ENCODE data around the gene KAT8.
"Not testable (repeated sequence)": the region's sequence is repeated elsewhere in the genome, so short reads cannot be mapped to it uniquely, and the experiment has no call there.

The KAT8 gene

DNA sequence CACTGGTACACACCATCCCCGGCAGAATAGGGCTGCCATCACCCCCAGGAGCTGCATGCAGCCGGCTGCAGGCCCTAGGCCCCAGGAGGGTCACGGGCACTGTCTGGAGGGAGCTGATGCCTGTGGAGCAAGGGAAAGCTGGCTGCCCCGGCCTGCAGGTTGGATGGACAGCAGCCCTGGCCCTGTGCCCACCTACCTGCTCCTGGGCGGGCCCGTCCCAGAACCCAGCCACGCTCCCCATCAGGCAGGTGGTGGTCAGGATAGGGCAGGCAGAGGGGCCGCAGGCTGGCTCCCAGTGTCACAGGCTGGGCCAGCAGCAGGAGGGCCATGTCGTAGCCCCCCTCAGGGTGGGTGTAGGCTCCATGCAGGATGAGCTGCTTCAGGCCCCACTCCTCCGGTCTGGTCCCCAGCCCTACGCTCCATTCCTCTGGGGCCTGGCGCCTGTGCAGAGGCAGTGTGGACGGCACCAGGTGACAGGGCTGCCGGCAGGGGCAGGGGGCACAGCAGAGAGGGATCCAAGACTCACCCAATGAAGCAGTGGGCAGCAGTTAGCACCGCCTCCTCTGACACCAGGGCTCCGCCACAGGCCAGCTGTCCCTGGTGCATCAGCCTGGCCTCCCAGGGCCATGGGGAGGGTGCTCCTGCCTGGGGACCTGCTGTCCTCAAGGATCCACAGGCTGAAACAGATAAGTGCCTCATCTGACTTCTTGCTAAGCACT, 32.7 kb upstream of the KAT8 start:
- DNase-seq = no peak

DNA sequence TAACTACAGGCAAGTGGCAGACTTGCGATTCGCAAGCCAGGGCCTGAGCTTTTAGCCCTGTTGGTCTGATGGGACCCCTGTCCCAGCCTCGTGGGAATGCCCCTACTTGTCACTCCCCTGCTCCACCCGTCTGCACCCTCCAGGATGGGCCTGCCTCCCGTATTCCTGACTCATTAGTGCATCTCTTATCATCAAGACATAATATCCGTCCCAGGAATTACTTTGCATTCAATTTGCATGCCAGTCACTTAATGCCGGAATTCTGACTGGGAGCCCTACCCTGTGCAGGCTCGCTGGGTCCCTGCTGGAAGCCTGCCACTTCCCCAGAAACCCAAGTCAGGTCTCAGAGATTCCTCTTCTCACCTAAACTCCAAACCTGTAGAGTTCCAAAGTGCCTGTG, 32.1 kb upstream of the KAT8 start:
- DNase-seq = no peak

DNA sequence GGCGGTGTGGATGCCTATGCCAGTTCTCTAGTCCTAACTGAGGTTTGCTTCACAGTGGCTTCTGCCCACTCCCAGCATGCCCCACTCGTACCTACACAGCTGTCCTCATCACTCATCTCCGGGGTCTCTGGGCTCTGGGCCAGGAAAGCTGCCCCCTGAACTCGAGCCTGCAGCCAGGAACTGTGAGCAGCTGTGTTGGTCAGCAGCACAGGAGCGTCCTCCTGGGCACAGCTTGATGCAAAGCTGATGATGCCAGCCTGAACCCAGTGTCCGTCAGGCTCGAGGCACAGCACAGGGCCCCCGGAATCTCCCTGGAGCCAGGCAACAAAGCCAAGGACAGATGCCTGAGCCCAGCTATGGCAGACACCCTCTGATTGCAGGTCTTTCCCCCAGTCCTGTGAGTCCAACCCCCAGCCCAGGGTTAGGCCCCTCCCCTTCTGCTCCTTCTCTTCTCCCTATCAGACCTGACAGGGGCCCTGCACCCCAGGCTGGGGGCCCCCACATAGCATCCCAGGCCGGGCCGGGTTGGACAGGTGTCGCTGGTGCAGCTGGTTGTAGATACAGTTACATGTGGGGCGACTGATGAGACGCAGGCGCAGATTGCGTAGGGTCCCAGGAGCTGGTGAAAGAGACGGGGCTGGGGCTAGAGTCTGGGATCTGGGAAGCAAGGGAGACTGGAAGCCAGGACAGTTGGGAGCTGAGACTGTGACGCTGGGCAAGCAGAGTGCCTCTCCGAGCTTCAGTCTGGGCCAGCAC, 31.4 kb upstream of the KAT8 start:
- DNase-seq = no peak

- DNase-seq = no peak
Observed at GRCh38 chr16:31086629-31086906, 30.9 kb upstream of the KAT8 start.

DNA sequence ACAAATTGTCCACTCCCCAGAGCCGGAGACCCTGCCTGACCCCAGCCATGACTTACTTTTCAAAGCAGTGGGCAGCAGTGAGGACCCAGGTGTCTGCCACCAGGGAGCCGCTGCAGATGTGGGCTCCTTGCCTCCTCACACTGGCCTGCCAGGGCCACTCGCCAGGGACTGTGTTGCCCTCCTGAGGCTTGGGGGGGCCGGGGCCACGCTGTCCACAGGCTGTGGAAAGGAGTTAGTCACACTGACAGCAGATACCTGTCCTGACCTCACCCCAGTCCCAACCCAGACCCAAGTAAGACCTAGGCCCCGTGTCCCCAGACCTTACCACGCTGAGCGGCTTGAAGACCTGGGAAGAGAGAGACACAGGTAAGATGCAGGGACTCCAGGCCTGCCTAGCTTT, 30.0 kb upstream of the KAT8 start:
- DNase-seq = no peak

DNA sequence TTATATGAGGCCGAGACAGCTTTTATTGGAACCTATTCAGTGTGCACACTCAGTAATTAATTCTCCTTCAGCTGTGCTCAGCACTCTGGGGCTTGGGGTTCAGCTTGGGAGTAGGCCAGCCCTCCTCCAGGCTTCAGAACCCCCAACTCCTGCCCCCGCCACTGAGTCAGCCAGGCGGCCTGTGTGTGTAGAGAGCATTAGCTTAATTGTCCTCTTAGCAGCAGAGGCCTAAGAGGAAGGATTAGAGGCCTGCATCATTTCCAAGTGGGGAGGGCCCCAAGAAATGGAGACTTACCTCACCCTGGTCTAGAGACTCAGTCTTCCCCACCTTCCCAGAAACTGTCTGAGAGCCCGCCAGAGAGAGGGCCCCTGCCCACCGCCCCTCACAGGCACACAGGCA, 29.5 kb upstream of the KAT8 start:
- no peak for DNase-seq

DNA sequence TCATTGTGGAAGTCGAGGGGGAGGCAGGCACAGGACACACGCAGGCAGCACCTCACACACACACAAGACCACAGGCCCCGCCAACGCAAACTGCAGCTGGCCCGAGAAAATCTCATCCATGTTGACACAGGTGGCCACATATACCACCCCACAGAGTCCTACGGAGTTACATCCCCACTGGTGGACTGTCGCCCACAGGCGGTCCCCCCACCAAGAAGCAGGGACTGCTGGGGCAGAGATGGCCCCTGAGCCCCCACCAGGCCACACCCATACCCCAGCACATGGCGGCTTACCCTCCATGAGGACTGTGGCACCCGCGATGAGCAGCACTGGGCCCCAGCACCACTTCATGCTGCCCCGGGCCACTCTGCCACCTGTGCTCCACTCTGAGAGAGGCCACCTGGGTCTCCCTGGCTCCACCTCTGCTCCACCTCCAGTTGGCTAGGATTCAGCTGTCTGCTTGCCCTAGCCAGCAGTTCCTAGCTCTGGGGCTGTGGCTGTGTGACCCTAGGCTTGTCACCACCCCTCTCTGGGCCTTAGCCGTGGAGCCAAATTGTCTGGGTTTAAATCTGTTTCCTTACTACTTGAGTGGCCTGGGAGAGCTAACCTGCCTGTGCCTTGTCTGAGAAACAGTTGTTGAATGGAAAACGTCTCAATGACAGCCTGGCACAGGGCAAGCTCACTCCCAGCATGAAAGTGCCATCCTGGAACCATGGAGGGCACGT, 28.8 kb upstream of the KAT8 start, which contains the start of gene PRSS53:
Gene PRSS53, minus strand, starts transcription at position 485 of the 725 bp plus-strand sequence. Its CDS starts 134 bp downstream, at position 351.
- DNase-seq = no peak

DNA sequence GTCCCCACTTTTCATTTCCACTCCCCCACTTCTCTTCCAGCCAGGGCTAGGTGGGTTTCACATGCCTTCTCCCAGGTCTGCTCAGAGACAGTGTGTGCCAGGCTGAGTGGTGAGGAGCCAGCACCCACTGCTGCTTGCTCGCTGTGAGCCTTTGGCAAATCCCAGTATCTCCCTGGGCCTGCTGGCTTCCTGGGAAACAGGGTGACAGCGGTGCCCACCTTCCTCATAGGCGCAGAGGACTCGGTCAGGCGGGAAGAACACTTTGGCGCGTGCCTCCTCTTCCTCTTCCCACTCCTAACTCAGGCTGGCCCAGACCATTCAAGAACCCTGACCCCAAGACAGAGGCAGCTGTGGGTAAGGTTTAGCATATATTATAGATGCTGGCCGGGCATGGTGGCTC, 28.3 kb upstream of the KAT8 start:
- DNase-seq = no peak

DNA sequence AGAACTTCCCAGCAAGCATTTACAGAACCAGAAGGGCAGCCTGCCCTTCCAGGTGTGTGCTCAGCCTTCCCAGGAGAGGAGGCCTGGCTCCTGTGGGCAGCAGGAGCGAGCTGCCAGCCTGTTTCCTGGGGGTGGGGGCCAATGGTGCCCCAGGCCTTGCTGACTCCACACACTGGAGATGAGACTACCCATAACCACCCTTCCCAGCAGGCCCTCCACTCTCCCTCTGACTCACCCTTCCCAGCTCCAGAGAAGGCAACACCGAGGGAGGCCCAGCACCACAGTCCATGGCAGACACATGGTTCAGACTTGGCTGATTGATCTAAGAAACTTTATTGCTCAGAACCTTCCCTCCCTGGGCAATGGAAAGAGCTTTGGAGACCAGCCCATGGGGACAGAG, 26.9 kb upstream of the KAT8 start:
- no peak for DNase-seq

GRCh38 chr16:31092330-31092729, 25.1 kb upstream of the KAT8 start:
- DNase-seq = no peak

- peak; percentile 27 for DNase-seq
Observed at GRCh38 chr16:31093132-31093703, 24.2 kb upstream of the KAT8 start.

DNA sequence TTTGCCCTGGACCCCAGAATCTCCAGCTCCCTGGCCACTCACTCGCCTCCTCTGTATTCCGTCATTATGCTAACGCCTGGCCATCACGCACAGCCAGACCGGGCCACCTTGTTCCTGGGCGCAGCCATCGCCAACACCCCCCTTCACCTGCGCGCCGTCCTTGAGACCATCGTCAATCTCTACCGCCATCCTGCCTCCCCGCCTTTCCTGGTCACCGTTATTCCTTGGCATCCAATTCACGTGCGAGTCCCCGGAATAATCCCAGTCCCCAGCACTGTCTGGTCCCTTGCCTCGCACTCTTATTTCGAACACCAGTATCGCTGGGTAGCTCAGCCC, 23.4 kb upstream of the KAT8 start:
- DNase-seq = peak; percentile 31

- DNase-seq = peak; percentile 96
Observed at GRCh38 chr16:31094424-31095120, 22.9 kb upstream of the KAT8 start, which contains the start of gene VKORC1. TSS of gene VKORC1 (minus strand) at chr16:31094797. CDS start at chr16:31094729, 68 bp downstream.

GRCh38 chr16:31099860-31100638, 17.4 kb upstream of the KAT8 start:
- DNase-seq = no peak

GRCh38 chr16:31100876-31101641, 16.4 kb upstream of the KAT8 start:
- DNase-seq = not testable (repeated sequence)

DNA sequence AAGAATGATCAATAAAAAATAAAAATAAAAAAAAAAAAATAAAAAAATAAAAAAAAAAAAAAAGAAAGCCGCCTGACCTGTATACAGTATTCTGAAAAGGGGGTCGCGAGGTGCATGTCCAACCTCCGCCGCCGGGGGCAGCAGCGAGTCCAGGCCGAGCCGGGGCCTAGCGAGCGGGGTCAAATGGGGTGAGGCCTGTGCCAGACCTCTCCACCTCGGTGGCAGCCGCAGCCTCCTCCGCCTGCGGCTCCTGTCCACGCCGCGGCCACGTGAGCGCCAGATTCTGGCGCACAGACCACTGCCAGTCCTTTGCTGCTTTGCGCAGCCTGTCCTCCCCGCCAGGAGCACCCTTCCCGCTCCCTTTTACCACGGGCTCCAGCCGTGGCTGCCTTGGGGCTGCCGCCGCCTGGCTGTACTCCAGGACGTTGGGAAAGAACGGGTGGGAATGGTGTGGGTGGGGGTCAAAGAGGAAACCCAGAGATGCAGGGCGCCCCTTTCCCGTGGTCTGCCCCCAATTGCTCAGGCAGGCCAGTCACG, 11.7 kb upstream of the KAT8 start:
- DNase-seq = no peak

- no peak for DNase-seq
Observed at GRCh38 chr16:31106509-31107464, 10.7 kb upstream of the KAT8 start.

GRCh38 chr16:31107465-31107867, 10.0 kb upstream of the KAT8 start:
- DNase-seq = no peak

DNA sequence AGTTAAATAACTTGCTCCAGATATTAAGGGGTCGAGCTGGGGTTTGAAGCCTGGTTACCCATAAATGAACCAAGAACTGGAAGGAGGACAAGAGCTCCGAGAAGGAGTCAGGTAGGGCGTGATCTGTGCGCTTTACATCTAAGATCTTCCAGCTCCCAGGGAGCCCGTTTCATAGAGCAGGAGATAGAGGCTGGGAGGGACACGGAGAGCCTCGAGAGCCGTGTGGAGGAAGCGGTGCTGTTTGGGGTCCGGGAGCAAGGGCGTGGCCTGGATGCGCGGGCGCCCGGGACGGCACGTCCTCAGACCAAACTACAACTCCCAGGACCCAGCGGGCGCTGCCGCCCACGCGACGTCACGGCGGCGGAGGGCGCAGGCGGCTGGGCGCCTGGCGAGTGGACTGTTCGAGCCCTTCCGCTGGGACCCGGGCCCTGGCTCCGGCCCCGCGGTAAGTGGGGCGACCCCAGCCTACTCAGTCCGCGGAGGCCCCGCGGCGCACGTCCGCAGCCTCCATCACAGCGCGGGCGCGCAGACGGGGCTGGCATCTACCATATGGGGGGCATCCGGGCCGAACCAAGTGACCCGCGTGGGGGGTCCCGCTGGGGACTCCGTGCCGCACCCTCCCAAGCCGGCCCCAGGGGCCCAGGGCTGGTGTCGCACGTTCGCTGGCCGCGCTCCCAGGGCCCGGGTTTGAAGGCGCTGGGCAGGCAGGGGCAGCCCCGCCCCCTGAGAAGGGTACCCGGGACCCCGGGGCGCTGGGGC, 9.2 kb upstream of the KAT8 start, which contains the start of gene BCKDK:
Gene BCKDK, plus strand, starts transcription at position 352 of the 759 bp plus-strand sequence. CDS start 838 bp downstream, outside the sequence.
- peak; percentile 72 for DNase-seq
